Neural cell (in vitro differentiated cells): Measurements from ENCODE around the gene ZNF597. TPM values are rescaled to one million over a fixed set of nuclear protein-coding genes. Genes with fewer than 3 reads are reported as not detected.
A peak's percentile ranks its signal among the peaks of the same experiment; 100 is the strongest.

Experiments
- H2AFZ ChIP-seq: fragments of 200-600, 300-800 bp; sonication (generic), shearing (Covaris generic); 2 replicates; pipeline ENCODE4 v1.6.0; 2014; ENCODE audit warnings: low read depth, mild to moderate bottlenecking, antibody characterized with exemption, low read length, moderate library complexity
- H3F3A ChIP-seq: fragments of 200-600 bp; shearing (Covaris generic); 2 replicates; pipeline ENCODE4 v1.6.1; 2016; ENCODE audit warnings: mild to moderate bottlenecking, moderate library complexity, mixed read lengths, antibody characterized with exemption, low read length; ENCODE audit not compliant: insufficient read depth, poor library complexity, severe bottlenecking
- H3K27ac ChIP-seq: fragments of 200-600, 300-800 bp; sonication (generic), shearing (Covaris generic); 2 replicates; pipeline ENCODE4 v1.5.1; 2014; ENCODE audit warnings: mild to moderate bottlenecking, low read length, moderate library complexity
- H3K27me3 ChIP-seq: fragments of 300-800, 200-600 bp; sonication (generic), shearing (Covaris generic); 2 replicates; pipeline ENCODE4 v1.6.0; 2014; ENCODE audit warnings: mild to moderate bottlenecking, low read depth, low read length, moderate library complexity; ENCODE audit not compliant: insufficient read depth
- H3K36me3 ChIP-seq: fragments of 300-800, 200-600 bp; sonication (generic), shearing (Covaris generic); 2 replicates; pipeline ENCODE4 v1.5.1; 2014; ENCODE audit warnings: mild to moderate bottlenecking, antibody characterized with exemption, low read length, moderate library complexity; ENCODE audit not compliant: insufficient read depth
- H3K4me2 ChIP-seq: fragments of 300-800, 200-600 bp; sonication (generic), shearing (Covaris generic); 2 replicates; pipeline ENCODE4 v1.6.0; 2014; ENCODE audit warnings: mild to moderate bottlenecking, low read length
- H3K4me3 ChIP-seq: fragments of 300-800, 200-600 bp; sonication (generic), shearing (Covaris generic); 2 replicates; pipeline ENCODE4 v1.5.1; 2014; ENCODE audit warnings: mild to moderate bottlenecking, low read length, moderate library complexity
- H3K79me2 ChIP-seq: fragments of 200-600 bp; shearing (Covaris generic); replicated peaks from 2 replicates; pipeline ENCODE4 v1.6.0; 2014; ENCODE audit warnings: mild to moderate bottlenecking, low read length, moderate library complexity; ENCODE audit not compliant: insufficient read depth
- H3K9ac ChIP-seq: fragments of 300-800, 200-600 bp; sonication (generic), shearing (Covaris generic); 2 replicates; pipeline ENCODE4 v1.6.1; 2016; ENCODE audit warnings: mild to moderate bottlenecking, low read length, mixed read lengths
- H3K9me2 ChIP-seq: fragments of 200-600 bp; shearing (Covaris generic); 2 replicates; pipeline ENCODE4 v1.6.1; 2016; ENCODE audit warnings: mild to moderate bottlenecking, low read length, mixed read lengths; ENCODE audit not compliant: insufficient read depth
- H3K9me3 ChIP-seq: fragments of 200-600, 300-800 bp; sonication (generic), shearing (Covaris generic); 2 replicates; pipeline ENCODE4 v1.6.1; 2016; ENCODE audit warnings: mild to moderate bottlenecking, mixed run types, low read length, moderate library complexity, mixed read lengths
- H4K20me1 ChIP-seq: fragments of 200-600 bp; shearing (Covaris generic); 2 replicates; pipeline ENCODE4 v1.6.1; 2016; ENCODE audit warnings: mild to moderate bottlenecking, mixed run types; ENCODE audit not compliant: insufficient read depth
- CTCF ChIP-seq: fragments of 450-650 bp; IDR thresholded peaks from 2 replicates; pipeline ENCODE4 v1.5.1; 2014; ENCODE audit warnings: antibody characterized with exemption, mild to moderate bottlenecking, moderate library complexity; ENCODE audit not compliant: poor library complexity, severe bottlenecking
- EP300 ChIP-seq: fragments of 450-650 bp; conservative IDR thresholded peaks from 2 replicates; pipeline ENCODE4 v1.6.1; 2014; ENCODE audit warnings: antibody characterized with exemption, mild to moderate bottlenecking, moderate library complexity; ENCODE audit not compliant: poor library complexity, severe bottlenecking
- EZH2 ChIP-seq: fragments of 200-600, 300-800 bp; shearing (Covaris generic), sonication (generic); IDR thresholded peaks from 2 replicates; pipeline ENCODE4 v1.6.1; 2014; ENCODE audit warnings: antibody characterized with exemption, low read length, borderline replicate concordance, mild to moderate bottlenecking; ENCODE audit not compliant: insufficient read depth, poor library complexity, severe bottlenecking
- MXI1 ChIP-seq: fragments of 450-650 bp; conservative IDR thresholded peaks from 2 replicates; pipeline ENCODE4 v1.6.1; 2014; ENCODE audit warnings: antibody characterized with exemption, mild to moderate bottlenecking; ENCODE audit not compliant: poor library complexity, severe bottlenecking
- POLR2AphosphoS5 ChIP-seq: IDR thresholded peaks from 2 replicates; pipeline ENCODE4 v1.6.1; 2012
- RAD21 ChIP-seq: fragments of 450-650 bp; conservative IDR thresholded peaks from 2 replicates; pipeline ENCODE4 v1.6.1; 2014; ENCODE audit warnings: antibody characterized with exemption, mild to moderate bottlenecking, moderate library complexity
- REST ChIP-seq: IDR thresholded peaks from 2 replicates; pipeline ENCODE4 v1.6.1; 2012; ENCODE audit warnings: borderline replicate concordance
- SMC3 ChIP-seq: fragments of 450-650 bp; conservative IDR thresholded peaks from 2 replicates; pipeline ENCODE4 v1.6.1; 2014; ENCODE audit warnings: antibody characterized with exemption, mild to moderate bottlenecking, moderate library complexity; ENCODE audit not compliant: poor library complexity
- TAF1 ChIP-seq: IDR thresholded peaks from 2 replicates; pipeline ENCODE4 v1.6.1; 2012; ENCODE audit warnings: low read depth
- polyA plus RNA-seq: library from polyadenylated mRNA; depleted of rRNA; stranded (reverse); fragments of >200 nt; gene quantifications from 2 replicates; pipeline ENCODE4 v1.2.3, GENCODE V29; 2014

The ZNF597 gene
- polyA plus RNA-seq, 1 donor from 2014 or later: 2.0 TPM

GRCh38 chr16:3401719-3402397 is 41.4 kb downstream of the ZNF597 start:
- no peaks in the 10 kb centered on the region for H3K9me2 ChIP-seq
- peaks cover 17% of the 10 kb centered on the region for H3K36me3 ChIP-seq
- peak overlapping the region; percentile 55 for H3K27ac ChIP-seq
- peak overlapping the region; percentile 87 for H3K4me3 ChIP-seq
- no peaks in the 10 kb centered on the region for H4K20me1 ChIP-seq
- TF ChIP-seq RAD21: no peak
- no peak for TF ChIP-seq SMC3
- TF ChIP-seq POLR2AphosphoS5: no peak
- no peak for TF ChIP-seq TAF1
- TF ChIP-seq MXI1: no peak
- no peak for TF ChIP-seq REST
- no peak for TF ChIP-seq CTCF
- no peak for TF ChIP-seq EP300
- TF ChIP-seq EZH2: no peak
- H3K4me2 ChIP-seq: peak overlapping the region; percentile 87
- H3K9me3 ChIP-seq: no peaks in the 10 kb centered on the region
- H3F3A ChIP-seq: no peaks in the 10 kb centered on the region
- H2AFZ ChIP-seq: peak overlapping the region; percentile 30
- peaks cover 22% of the 10 kb centered on the region for H3K79me2 ChIP-seq
- peak overlapping the region; percentile 70 for H3K9ac ChIP-seq
- no peaks in the 10 kb centered on the region for H3K27me3 ChIP-seq

- peak within 1 kb of the TSS; percentile 88 for H3K4me2 ChIP-seq
- no peaks in the 10 kb centered on the region for H3K27me3 ChIP-seq
- no peaks in the 10 kb centered on the region for H3K9me2 ChIP-seq
- H3K9me3 ChIP-seq: no peaks in the 10 kb centered on the region
- peak within 1 kb of the TSS; percentile 70 for H3K9ac ChIP-seq
- no peaks in the 10 kb centered on the region for H3F3A ChIP-seq
- H3K79me2 ChIP-seq: peaks cover 22% of the 10 kb centered on the region
- peaks cover 13% of the 10 kb centered on the region for H3K36me3 ChIP-seq
- H3K27ac ChIP-seq: peak within 1 kb of the TSS; percentile 55
- TF ChIP-seq EZH2 (no peak), POLR2AphosphoS5 (peak; percentile 81), EP300 (peak; percentile 67), SMC3 (peak; percentile 52), TAF1 (peak; percentile 97), CTCF (peak; percentile 33), MXI1 (peak; percentile 83), REST (peak; percentile 77), RAD21 (peak; percentile 44)
- peak within 1 kb of the TSS; percentile 87 for H3K4me3 ChIP-seq
- H4K20me1 ChIP-seq: no peaks in the 10 kb centered on the region
- peak within 1 kb of the TSS; percentile 46 for H2AFZ ChIP-seq
These were observed 42.3 kb downstream of the ZNF597 start, which contains the start of the genes ZNF174 and ZSCAN32 for GRCh38 chr16:3400779-3401688. ZNF174 (plus strand) TSS chr16:3401215; CDS start chr16:3402005, 790 bp downstream. ZSCAN32 (minus strand) TSS chr16:3401004; CDS start chr16:3397557, 3,447 bp downstream.
